SK-N-SH (cell line): ENCODE results near the gene GNL3.

Source experiments
- FOXM1 ChIP-seq: IDR thresholded peaks from 2 replicates; pipeline ENCODE4 v1.4.0; 2012; ENCODE audit warnings: low read depth, mild to moderate bottlenecking
- GATA2 ChIP-seq: sonication (generic); formaldehyde crosslinking; IDR thresholded peaks from 2 replicates; pipeline ENCODE4 v1.5.0; 2020; ENCODE audit warnings: mild to moderate bottlenecking, missing genetic modification reagents
- MAX ChIP-seq: IDR thresholded peaks from 2 replicates; pipeline ENCODE4 v1.4.0; 2012; ENCODE audit warnings: low read depth
- TF ChIP-seq, protein P1 (sequence below): fragments of 200-600 bp; sonication (generic); IDR thresholded peaks from 2 replicates; pipeline ENCODE4 v1.6.1; 2017; ENCODE audit warnings: antibody characterized with exemption, mild to moderate bottlenecking, moderate library complexity
- TF ChIP-seq, protein P2 (sequence below): fragments of 150-350 bp; IDR thresholded peaks from 2 replicates; pipeline ENCODE4 v1.6.1; 2017; ENCODE audit warnings: antibody characterized with exemption, low read length, low read depth, borderline replicate concordance

GRCh38 chr3:52682016-52682415, 3.8 kb upstream of the GNL3 start:
- TF ChIP-seq, protein P1, sequence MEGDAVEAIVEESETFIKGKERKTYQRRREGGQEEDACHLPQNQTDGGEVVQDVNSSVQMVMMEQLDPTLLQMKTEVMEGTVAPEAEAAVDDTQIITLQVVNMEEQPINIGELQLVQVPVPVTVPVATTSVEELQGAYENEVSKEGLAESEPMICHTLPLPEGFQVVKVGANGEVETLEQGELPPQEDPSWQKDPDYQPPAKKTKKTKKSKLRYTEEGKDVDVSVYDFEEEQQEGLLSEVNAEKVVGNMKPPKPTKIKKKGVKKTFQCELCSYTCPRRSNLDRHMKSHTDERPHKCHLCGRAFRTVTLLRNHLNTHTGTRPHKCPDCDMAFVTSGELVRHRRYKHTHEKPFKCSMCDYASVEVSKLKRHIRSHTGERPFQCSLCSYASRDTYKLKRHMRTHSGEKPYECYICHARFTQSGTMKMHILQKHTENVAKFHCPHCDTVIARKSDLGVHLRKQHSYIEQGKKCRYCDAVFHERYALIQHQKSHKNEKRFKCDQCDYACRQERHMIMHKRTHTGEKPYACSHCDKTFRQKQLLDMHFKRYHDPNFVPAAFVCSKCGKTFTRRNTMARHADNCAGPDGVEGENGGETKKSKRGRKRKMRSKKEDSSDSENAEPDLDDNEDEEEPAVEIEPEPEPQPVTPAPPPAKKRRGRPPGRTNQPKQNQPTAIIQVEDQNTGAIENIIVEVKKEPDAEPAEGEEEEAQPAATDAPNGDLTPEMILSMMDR: peak; percentile 48
- no peak for TF ChIP-seq FOXM1
- TF ChIP-seq, protein P2, sequence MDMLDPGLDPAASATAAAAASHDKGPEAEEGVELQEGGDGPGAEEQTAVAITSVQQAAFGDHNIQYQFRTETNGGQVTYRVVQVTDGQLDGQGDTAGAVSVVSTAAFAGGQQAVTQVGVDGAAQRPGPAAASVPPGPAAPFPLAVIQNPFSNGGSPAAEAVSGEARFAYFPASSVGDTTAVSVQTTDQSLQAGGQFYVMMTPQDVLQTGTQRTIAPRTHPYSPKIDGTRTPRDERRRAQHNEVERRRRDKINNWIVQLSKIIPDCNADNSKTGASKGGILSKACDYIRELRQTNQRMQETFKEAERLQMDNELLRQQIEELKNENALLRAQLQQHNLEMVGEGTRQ: no peak
- TF ChIP-seq MAX: peak; percentile 60; the same call in 1 of the 2 replicates
- no peak for TF ChIP-seq GATA2 (CRISPR knock-in tag)
